ENCODE results near the gene CRACR2B.

The CRACR2B gene

DNA sequence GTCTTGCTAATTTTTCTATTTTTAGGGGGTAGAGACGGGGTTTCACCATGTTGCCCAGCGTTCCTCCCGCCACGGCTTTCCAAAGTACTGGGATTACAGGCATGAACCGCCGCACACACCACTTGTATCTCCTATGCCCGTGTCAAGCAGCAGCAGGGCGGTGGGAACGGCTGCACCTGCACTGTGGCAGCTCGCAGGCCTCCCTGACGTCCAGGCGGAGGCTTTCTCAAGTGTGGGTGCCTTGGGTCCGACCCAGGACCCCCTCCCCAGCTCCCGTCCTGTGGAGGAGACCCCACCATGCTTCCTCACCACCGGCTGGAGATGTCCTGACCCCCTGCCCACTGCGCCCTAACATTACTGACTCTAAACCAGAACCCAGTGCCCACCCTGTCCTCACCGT lies 40.7 kb downstream of the CRACR2B start:
- no peak for DNase-seq (ENCODE audit: low spot score)
- TF ChIP-seq, protein P1, sequence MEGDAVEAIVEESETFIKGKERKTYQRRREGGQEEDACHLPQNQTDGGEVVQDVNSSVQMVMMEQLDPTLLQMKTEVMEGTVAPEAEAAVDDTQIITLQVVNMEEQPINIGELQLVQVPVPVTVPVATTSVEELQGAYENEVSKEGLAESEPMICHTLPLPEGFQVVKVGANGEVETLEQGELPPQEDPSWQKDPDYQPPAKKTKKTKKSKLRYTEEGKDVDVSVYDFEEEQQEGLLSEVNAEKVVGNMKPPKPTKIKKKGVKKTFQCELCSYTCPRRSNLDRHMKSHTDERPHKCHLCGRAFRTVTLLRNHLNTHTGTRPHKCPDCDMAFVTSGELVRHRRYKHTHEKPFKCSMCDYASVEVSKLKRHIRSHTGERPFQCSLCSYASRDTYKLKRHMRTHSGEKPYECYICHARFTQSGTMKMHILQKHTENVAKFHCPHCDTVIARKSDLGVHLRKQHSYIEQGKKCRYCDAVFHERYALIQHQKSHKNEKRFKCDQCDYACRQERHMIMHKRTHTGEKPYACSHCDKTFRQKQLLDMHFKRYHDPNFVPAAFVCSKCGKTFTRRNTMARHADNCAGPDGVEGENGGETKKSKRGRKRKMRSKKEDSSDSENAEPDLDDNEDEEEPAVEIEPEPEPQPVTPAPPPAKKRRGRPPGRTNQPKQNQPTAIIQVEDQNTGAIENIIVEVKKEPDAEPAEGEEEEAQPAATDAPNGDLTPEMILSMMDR (IDR thresholded peaks at IDR 0.05; ENCODE audit: extremely low read depth, missing control alignments), result no peak

DNA sequence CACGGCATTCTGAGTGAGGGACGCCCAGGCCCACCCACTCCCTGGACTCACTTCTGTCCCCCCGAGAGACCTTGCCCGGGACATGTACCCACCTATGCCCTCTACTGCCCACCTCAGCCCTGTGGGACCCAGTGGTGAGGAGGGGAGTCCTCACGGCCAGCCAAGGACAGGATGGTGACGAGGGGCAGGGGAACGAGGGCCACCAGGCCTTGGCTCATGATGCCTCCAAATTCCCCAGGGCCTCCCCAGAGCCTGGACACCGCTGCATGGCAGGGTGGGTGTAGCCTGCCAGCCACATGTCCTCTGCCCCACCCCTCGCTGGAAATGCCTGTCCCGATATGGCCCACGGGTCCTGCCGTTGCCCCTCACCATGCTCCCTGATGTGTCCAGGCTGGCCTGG lies 41.1 kb downstream of the CRACR2B start:
- TF ChIP-seq, protein P1 (IDR thresholded peaks at IDR 0.05; ENCODE audit: extremely low read depth, missing control alignments), result no peak
- DNase-seq (ENCODE audit: low spot score), result no peak

DNA sequence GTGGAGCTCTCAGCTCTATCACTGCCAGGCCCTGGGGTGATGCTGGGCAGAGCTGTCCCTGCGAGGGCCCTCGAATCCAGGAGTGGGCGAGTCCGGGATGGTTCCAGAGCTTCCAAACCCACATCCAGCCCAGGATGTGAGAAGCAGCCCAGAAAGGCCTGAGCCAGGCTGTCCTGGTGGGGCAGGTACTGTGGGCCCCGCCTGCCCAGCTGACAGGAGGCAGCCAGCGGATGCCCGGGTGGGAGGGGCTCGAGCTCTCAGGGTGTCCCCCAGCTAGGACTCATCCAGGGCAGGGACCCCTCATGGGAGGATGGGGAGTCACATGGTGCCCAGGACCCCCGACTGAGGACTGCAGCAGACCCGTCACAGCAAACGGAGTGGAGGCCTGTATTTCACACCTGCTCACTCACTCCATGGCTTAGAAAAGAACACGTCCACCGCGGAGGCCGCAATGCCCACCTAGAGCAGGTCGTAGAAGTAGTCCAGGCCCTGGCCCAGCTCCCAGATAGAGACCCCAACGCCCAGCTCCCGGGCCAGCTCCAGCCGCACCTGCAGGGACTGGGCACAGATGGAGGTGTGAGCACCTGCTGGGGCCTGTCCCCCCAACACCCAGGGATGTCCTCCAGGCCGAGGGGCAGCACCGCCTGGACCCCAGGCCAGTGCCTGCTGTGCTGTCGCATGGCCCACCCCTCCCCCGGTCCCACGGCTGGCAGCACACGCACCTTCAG lies 41.8 kb downstream of the CRACR2B start:
- no peak for DNase-seq (ENCODE audit: low spot score)
- TF ChIP-seq, protein P1 (IDR thresholded peaks at IDR 0.05; ENCODE audit: extremely low read depth, missing control alignments), result no peak

DNA sequence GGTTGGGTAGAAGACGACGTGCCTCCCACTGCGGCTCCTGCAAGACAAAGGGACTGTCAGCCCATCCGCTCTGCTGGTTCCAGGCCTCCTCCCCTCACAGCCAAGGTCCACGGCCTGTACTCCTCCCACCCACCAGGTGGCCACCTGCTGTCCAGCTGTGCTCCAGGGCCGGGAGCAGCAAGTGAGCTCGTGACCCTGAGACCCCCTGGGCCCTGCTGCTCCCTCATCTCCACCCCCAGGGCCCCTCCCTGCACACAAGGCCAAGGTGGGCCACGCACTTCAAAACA lies 42.4 kb downstream of the CRACR2B start:
- TF ChIP-seq, protein P1 (IDR thresholded peaks at IDR 0.05; ENCODE audit: extremely low read depth, missing control alignments), result no peak
- DNase-seq (ENCODE audit: low spot score), result no peak

DNA sequence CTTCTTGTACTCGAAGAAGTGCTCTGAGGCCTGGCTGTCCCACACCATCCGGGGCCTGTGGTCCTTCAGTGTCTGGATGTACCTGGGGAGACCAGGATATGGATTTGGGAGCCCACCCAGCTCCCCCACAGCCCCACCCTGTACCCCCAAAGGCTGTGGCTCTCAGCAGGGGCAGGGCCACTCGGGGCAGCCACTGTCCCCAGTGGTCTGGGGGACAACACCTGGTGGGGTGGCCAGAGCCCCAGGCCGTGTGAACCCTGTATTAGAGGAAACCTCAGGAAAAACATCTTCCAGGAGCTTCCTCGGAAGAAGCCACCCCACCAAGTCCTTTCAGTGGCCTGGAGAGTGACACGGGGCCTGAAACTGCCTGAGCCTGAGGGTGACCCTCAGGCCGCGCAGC lies 42.7 kb downstream of the CRACR2B start:
- TF ChIP-seq, protein P1 (IDR thresholded peaks at IDR 0.05; ENCODE audit: extremely low read depth, missing control alignments), result no peak

DNA sequence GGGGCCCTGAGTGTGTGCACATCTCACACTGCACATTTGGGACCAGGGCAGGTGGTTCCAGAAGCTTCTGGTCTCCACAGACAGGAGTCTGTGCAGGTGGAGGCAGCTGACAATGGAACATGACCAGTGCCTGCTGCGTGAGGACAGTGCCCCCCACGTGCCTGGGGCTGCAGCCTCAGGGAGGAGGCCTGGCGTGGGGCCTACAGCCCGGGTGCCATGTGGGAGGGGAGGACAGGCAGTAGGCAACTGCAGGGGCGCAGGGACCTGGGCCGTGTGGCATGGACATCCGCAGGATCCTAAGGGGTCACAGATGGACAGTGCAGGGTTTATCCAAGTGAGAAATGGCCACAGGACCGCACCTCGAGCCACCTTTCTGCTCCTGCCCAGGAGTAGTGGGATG lies 43.8 kb downstream of the CRACR2B start:
- TF ChIP-seq, protein P1 (IDR thresholded peaks at IDR 0.05; ENCODE audit: extremely low read depth, missing control alignments), result no peak
- DNase-seq (ENCODE audit: low spot score), result no peak

More for the DNA sequence above, 42.7 kb downstream of the CRACR2B start:
- DNase-seq (ENCODE audit: low spot score), result no peak

DNA sequence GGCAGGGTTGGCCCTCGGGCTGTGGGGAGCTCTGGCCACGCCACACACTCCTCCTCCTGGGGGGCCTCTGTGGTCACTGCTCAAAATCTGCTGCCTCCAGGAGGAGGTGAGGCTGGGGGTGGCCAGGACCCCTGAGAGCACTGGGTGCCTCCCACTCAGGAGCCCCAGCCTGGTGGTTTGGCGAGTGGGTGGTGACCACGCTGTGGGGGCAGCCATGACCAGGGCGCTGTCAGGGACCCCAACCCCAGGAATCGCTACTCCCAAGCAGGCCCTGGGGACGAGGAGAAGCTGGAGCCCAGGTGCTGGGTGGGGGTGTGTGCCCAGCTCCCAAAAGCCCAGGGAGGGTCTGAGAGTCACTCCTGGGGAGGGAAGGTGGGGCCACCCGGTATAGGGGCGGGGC lies 45.1 kb downstream of the CRACR2B start:
- no peak for DNase-seq (ENCODE audit: low spot score)
- TF ChIP-seq, protein P1 (IDR thresholded peaks at IDR 0.05; ENCODE audit: extremely low read depth, missing control alignments), result no peak

Data from GM20000 (cell line).